ENCODE results near the gene CCR1. TPM values are rescaled to one million over a fixed set of nuclear protein-coding genes. Genes with fewer than 3 reads are reported as not detected.
"Not testable (repeated sequence)": the region's sequence is repeated elsewhere in the genome, so short reads cannot be mapped to it uniquely, and the experiment has no call there.

CCR1 gene
- polyA plus RNA-seq, 4 donors, result 1.4 to 2.4 (median 2.2) TPM

DNA sequence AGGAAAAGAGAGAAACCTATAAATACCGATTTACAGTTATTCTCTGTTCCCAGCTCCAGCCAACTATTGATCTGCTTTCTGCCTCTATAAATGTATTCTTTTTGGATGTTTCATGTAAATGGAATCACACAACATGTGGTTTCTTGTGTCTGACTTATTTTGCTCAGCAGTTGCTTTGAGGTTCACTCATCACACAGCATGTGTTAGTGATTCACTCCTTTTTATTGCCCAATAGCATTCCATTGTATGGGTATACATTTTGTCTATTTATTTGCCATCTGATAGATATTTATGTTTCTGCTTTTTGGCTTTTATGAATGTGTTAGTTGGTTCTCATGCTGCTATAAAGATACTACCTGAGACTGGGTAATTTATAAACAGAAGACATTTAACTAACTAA is 23.6 kb downstream of the CCR1 start:
- no peak for DNase-seq (ENCODE audit: low read depth in 4 of 4, low spot score in 2 of 4)

DNA sequence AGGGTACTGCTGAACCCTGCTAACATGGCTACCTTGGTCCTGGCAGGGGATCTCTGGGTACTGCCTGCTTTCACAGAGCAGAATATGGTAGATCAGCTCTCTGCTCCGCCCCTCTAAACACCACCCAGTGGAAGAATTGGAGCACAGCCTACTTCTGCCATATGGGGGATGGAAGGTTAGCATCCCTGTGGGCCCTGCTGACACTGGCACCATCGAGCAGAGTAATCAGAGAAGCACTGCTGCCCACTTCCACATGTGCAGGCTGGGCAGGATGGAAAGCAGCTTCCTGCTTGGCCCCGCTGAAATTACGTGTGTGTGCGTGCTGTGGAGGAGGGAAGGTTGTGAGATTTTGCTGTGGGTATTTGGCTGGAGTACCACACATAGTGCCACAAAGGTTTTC is 24.8 kb downstream of the CCR1 start:
- DNase-seq (ENCODE audit: low read depth in 4 of 4, low spot score in 2 of 4), result no peak

DNA sequence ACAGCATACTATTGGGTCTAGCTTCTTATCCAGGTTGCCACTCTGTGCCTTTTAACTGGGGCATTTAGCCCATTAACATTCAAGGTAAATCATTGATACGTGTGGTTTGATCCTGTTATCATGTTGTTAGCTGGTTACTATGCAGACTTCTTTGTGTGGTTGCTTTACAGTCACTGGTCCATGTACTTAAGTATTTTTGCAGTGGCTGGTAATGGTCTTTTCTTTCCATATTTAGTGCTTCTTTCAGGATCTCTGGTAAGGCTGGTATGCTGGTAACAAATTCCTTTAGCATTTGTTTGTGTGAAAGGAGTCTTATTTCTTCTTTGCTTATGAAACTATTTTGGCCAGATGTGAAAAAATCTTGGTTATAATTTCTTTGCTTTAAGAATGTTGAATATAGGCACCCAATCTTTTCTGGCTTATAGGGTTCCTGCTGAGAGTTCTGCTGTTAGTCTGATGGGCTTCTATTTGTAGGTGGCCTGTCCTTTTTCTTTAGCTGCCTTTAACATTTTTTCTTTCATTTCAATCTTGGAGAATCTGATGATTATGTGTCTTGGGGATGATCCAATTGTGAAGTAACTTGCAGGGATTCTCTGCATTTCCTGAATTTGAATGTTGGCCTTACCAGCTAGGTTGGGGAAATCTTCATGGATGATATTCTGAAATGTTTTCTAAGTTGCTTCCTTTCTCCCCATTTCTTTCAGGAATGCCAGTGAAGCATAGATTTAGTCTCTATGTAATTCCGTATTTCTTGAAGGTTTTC is 39.3 kb downstream of the CCR1 start:
- no peak for DNase-seq (ENCODE audit: low read depth in 4 of 4, low spot score in 2 of 4)

DNA sequence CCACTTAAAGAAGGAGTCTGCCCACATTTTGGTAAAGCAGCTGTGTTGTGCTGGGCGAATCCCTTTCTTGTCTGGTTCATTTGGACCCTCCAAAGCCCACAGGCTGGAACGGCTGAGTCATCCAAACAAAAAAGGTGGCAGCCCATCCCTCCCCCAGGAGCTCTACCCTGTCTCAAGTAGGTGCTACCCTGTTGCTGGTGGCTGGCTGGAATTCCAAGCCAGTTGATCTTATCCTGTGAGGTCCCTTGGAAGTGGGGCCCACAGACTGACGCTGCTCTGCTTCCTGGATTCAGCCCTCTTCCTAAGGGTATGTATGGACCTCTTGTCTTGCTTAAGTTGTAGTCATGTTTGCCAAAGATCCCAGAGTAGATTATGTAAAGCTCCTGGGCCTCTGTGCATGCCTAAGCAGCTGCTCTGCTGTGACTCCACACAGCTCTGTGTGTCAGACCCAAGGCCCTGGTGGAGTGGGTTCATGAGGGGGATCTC is 44.5 kb downstream of the CCR1 start:
- no peak for DNase-seq (ENCODE audit: low read depth in 4 of 4, low spot score in 2 of 4)

DNA sequence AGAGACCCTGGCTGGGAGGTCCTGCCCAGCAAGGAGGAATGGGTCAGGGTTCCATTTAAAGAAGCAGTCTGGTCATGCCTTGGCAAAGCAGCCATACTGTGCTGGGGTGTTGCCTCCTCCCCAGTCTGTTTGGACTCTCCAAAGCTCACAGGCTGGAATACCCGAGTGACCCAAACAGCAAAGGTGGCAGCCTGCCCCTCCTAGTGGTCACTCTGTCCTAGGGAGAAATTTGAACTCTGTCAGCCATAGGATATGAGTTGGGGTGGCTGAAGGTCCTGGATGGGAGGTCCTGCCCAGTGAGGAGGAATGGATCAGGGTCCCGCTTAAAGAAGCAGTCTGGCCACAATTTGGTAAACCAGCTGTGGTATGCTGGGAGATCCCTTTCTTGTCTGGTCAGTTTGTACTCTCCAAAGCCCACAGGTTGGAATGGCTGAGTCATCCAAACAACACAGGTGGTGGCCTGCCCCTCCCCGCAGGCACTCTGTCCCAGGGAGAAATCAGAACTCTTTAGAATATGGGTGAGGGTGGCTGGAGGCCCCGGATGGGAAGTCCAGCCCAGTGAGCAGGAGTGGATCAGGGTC is 45.0 kb downstream of the CCR1 start:
- DNase-seq (ENCODE audit: low read depth in 4 of 4, low spot score in 2 of 4), result no peak

DNA sequence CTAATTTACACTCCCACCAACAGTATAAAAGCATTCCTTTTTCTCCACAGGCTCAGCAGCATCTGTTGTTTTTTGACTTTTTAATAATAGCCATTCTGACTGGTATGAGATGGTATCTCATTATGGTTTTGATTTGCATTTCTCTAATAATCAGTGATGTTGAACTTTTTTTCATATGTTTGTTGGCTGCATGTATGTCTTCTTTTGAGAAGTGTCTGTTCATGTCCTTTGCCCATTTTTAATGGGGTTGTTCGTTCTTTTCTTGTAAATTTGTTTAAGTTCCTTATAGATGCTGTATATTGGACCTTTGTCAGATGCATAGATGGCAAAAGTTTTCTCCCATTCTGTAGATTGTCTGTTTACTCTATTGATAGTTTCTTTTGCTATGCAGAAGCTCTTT is 50.4 kb downstream of the CCR1 start:
- not testable (repeated sequence) for DNase-seq (ENCODE audit: low read depth in 4 of 4, low spot score in 2 of 4)

DNA sequence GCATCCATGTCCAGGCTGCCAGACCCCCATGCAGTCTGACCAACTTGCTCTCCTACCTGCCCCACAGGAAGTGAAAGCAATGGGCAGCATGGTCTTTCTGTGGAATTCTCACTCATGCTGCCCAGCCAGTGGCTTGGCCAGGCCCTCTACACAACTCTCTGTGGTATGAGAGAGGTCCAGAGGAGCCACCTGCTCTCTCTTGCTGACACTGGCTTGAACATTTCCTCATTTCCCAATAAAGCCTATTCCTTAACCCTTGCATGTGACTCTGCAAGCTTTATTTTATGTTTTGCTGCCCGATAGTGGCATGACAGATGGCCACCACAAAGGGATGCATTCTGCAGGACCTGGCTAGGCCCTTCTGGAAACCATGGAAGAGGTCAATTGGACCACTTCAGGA is 53.8 kb downstream of the CCR1 start:
- DNase-seq (ENCODE audit: low read depth in 4 of 4, low spot score in 2 of 4), result no peak

Other genes starting within 250 kb of the CCR1 start
- gene FYCO1, start 212.5 kb downstream of the CCR1 start, polyA plus RNA-seq (ENCODE audit: insufficient read length in 4 of 4), result 10 to 100 TPM; 16.5 to 19.3 (median 18.1) TPM
- under 1 TPM; 0.06 to 0.31 (median 0.19) TPM for gene XCR1, start 180.8 kb downstream of the CCR1 start, polyA plus RNA-seq (ENCODE audit: insufficient read length in 4 of 4)
- under 1 TPM in 1 of 4 donors, not detected in 3; 0.08 TPM for gene CCR3, start 34.1 kb upstream of the CCR1 start, polyA plus RNA-seq (ENCODE audit: insufficient read length in 4 of 4)
- 1 to 10 TPM in 3 of 4 donors, under 1 TPM in 1; 0.51 to 1.9 (median 1.7) TPM for gene CCR2, start 145.8 kb upstream of the CCR1 start, polyA plus RNA-seq (ENCODE audit: insufficient read length in 4 of 4)
- under 1 TPM; 0.17 to 0.48 (median 0.43) TPM for gene CCR5, start 162.6 kb upstream of the CCR1 start, polyA plus RNA-seq (ENCODE audit: insufficient read length in 4 of 4)
- 1 to 10 TPM in 2 of 4 donors, under 1 TPM in 2; 0.81 to 1.2 (median 1.00) TPM for gene CCRL2, start 198.9 kb upstream of the CCR1 start, polyA plus RNA-seq (ENCODE audit: insufficient read length in 4 of 4)